NCI-H1105 (cell line): ENCODE data around the gene RPLP2.

Source experiments
- DNase-seq: peaks from one replicate; lab custom pipeline; 2025; lab: John Stamatoyannopoulos, UW

Gene RPLP2

DNA sequence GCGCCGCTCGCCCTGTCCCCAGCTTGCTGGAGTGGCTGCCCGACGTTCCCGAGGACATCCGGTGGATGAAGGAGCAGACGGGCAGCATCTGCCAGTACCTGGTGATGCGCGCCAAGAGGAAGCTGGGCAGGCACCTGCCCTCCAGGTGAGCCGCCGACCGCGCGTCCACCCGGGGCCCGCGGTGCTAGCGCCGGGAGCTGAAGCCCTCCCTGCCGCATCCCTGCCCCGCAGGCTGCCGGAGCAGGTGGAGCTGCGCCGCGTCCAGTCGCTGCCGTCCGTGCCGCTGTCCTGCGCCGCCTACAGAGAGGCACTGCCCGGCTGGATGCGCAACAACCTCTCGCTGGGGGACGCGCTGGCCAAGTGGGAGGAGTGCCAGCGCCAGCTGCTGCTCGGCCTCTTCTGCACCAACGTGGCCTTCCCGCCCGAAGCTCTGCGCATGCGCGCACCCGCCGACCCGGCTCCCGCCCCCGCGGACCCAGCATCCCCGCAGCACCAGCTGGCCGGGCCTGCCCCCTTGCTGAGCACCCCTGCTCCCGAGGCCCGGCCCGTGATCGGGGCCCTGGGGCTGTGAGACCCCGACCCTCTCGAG, 14.6 kb downstream of the RPLP2 start:
- peak; percentile 87 for DNase-seq

DNA sequence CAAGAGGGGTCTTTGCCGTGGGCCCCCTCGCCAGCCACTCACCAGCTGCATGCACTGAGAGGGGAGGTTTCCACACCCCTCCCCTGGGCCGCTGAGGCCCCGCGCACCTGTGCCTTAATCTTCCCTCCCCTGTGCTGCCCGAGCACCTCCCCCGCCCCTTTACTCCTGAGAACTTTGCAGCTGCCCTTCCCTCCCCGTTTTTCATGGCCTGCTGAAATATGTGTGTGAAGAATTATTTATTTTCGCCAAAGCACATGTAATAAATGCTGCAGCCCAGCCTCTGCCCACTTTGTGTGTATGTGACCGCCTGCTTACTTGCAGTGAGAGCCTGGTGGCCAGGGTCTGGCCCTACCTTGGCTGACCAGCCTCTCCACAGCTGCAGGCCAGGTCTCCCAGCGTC, 15.2 kb downstream of the RPLP2 start:
- DNase-seq, result peak; percentile 70

GRCh38 chr11:825366-826226, 15.8 kb downstream of the RPLP2 start:
- DNase-seq, result no peak

DNA sequence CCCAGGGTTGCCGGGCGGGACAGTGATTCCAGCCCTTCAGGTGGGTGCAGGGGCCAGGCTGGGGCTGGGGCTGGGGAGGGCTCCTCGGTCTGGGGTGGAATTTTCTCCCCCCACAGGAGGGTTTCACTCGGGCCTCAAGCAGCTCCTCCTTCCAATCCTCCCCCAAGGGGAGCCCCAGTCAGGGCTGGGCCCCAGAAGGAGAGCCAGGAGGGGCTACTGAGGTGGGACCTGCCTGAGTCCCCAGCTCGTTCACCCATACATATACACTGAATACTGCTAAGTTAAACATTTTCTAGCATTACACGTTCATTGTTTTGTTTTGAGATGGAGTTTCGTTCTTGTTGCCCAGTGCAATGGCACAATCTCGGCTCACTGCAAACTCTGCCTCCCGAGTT, 16.5 kb downstream of the RPLP2 start:
- DNase-seq, result no peak

GRCh38 chr11:826836-827145, 17.0 kb downstream of the RPLP2 start:
- no peak for DNase-seq

GRCh38 chr11:827146-827896, 17.6 kb downstream of the RPLP2 start:
- no peak for DNase-seq

DNA sequence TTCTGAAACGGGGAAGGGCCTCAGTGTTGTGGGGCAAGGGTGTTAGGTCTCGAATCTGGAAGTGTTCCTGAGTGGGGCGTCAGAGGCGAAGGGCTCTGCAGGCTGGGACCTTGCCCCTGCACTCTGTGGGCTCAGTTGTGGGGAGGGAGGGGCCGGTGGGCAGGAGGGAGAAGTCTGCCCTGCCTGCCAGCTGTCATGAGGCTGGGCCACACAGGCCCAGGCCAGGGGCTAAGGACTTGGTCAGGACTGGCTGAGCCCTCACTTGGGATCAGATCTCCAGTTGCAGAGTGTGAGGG, 18.1 kb downstream of the RPLP2 start, which contains the start of gene CRACR2B:
CRACR2B (plus strand) TSS at position 23 of the 296 bp plus-strand sequence. CDS start 689 bp downstream, outside the sequence.
- no peak for DNase-seq

DNA sequence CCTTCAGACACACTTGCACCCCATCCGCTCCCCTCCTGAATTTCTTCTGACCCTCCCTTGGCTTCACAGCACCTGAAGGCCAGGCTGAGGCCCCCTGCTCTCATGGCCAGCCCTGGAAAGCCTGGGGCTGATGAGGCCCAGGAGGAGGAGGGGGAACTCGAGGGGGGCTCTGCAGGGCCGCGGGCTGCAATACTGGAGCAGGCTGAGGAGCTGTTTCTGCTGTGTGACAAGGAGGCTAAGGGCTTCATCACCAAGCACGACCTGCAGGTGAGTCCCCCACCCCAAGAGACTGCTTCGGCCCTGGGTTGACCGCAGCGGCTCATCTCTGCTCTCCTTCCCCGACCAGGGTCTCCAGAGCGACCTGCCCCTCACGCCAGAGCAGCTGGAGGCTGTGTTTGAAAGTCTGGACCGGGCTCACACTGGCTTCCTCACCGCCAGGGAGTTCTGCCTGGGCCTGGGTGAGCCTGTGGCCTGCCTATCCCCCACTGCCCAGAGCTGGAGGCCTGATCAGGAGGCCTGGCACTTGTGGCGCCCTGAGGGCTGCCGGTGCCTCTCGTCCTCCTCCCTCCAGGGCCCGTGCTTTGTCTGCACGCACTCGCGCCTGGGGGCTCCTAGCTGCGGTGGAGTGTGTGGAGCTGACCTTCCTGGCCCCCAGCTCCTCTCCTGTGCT, 18.9 kb downstream of the RPLP2 start:
- no peak for DNase-seq

DNA sequence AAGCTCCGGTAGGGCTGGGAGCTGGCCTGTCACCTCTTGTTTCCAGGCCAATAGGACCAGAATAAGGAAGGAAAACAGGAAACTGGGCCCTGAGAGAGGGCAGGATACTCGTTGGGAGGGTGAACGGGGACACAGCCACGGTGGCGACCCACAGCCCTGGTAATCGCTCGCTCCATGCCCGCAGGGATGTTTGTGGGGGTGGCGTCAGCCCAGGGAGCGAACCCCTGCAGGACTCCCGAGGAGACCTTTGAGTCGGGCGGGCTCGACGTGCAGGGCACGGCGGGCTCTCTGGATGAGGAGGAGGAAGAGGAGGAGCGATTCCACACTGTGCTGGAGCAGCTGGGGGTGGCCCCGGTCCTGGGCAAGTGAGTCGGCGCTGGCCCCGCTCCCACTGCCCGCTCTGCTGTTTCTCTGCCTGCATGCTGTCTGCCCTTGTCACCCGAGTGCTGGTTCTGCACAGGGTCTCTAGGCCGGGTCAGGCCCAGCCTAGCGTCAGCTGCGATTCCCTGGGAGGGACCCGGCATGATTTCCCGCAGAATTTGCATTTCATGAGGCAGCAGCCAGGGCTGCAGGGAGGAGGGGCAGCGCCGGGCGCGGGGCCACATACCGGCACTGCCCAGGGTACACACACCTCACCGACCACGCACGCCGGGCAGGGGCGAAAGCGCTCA, 19.5 kb downstream of the RPLP2 start:
- no peak for DNase-seq

DNA sequence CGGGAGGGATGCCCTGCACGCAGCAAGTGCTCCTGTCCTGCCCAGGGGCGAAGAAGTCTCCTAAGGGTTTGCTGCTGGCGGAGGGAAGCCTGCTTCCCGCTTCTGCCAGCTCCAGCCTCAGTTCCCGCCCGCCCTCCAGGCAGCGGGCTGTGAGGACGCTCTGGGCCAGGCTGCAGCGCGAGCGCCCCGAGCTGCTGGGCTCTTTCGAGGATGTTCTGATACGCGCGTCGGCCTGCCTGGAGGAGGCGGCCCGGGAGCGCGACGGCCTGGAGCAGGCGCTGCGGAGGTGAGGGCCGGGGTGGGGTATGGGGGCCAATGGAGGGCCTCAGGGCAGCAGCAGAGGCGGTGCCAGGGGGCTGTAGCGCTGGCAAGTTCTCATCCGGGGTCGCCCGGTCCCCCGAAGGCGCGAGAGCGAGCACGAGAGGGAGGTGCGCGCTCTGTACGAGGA, 20.1 kb downstream of the RPLP2 start:
- no peak for DNase-seq

GRCh38 chr11:830295-831117, 20.7 kb downstream of the RPLP2 start:
- peak; percentile 86 for DNase-seq

DNA sequence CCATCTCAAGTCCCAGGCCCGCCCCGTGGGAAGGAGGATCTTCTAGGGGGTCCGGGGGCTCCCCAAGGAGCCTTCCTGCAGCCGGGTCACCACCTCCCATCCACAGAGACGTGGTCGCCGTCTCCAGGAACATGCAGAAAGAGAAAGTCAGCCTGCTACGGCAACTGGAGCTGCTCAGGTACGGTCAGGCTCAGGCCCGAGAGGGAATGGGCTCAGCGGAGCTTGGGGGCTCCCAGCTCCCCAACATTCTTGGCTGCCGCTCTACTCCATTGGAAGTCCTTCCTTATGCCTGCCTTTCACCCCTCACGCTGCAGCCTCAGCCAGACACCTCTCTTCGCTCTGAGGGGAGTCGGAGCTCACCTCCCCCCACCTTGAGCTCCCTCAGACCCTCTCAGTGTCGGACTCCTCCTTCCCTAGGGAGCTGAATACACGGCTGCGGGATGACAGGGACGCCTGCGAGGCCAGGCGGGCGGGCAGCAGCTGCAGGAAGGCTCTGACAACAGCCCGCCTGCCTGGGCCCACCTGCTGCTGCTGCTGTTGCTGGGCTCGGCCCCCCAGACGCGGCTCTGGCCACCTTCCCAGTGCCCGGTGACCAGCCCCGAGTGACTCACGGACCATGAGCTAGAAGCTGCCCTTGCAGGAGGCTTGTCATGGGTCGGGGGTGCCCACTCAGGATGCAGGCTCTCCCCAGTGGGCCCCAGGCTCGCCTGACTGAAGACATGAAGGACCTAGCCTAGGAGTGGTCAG, 21.5 kb downstream of the RPLP2 start:
- no peak for DNase-seq

DNA sequence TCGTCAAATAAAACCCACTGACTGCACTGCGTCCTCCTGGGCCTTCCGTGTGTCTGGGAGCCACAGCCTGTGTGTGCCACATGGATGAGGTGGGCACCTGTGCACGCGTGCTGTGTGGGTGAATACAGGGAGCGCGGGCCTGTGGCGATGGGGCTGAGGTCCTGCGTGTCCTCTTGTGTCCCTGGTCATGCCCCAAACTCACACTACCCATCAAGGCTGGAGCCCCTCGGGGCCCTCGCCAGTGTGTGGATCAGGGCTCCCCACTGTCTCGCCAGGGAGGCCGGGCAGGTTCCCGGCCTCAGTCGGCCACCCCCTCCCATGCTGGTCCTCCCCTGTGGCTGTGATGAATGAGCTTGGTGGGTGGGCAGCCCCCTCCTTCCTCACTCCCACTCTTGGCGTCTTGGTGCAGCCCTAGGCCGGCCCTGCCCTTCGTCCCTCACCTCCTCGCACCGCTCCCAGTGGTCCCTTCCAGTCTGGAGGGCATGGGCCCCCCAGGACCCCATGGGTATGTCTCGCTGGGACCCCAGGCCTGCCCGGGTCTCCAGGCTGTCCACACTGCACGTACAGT, 22.3 kb downstream of the RPLP2 start:
- DNase-seq, result no peak

GRCh38 chr11:832529-833113, 22.9 kb downstream of the RPLP2 start, which contains the start of gene CD151:
Gene CD151 (plus strand): TSS chr11:832952. CDS start chr11:836070, 3,118 bp downstream.
- peak; percentile 46 for DNase-seq

- peak; percentile 27 for DNase-seq
Observed at GRCh38 chr11:833114-833791, 23.5 kb downstream of the RPLP2 start.

DNA sequence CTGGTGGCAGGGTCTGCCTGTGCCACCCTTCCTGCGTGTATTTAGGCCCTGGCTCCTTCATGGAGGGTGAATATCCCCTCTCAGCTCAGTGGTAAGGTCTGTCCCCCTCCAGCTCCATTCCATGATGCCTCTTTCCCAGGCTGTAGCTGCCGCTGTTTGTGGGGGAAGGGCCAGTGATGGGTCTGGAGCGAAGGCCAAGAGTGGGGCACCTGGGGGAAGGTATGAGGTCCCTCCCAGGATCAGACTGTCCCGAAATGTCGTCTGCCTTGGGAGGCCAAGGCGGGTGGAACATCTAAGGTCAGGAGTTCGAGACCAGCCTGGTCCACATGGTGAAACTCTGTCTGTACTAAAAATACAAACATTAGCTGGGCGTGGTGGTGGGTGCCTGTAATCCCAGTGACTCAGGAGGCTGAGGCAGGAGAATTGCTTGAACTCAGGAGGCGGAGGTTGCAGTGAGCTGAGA, 24.1 kb downstream of the RPLP2 start:
- DNase-seq, result no peak

DNA sequence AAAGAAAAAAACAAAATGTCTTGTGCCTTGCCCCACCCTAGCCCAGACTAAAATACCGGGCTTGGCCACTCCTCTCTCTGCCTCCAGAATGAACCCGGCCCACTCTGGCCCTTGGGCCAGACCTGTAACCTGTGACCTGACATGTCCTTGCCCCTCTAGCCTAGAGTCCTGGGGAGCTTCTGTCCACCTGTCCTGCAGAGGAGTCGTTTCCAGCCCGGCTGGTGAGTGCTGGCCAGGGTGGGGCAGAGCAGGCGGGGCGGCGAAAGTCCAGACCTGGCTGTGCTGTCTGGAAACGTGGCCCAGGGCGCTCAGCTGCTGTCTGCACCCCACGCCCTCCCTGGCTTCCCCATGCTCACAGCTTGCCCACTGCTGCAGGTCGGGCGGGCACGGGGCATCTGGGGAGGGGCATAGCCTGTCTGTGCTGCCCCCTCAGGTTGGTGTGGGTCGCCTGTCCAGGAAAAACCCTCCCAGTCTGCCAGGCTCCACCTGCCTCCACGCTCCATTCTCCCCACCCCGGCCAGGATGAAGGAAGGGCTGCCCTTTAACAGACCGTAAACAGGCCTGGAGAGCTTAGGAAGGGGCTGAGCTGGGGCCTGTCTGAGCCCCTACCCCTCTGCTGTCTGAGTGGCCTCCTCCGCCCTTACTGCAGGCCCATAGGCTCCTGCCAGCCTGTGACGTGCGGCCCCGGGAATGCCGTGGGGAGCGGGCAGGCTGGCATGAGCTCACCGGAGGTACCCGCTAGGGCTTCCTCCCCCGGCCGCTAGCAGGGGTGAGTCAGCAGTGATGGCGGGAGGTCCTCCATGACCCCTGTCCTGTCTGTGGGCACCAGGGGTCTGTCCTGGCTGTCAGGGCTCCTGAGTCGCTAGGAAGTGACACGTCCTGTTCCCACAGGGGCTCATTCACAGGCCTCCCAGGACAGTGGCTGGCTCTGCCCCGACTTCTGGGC, 24.9 kb downstream of the RPLP2 start:
- no peak for DNase-seq

DNA sequence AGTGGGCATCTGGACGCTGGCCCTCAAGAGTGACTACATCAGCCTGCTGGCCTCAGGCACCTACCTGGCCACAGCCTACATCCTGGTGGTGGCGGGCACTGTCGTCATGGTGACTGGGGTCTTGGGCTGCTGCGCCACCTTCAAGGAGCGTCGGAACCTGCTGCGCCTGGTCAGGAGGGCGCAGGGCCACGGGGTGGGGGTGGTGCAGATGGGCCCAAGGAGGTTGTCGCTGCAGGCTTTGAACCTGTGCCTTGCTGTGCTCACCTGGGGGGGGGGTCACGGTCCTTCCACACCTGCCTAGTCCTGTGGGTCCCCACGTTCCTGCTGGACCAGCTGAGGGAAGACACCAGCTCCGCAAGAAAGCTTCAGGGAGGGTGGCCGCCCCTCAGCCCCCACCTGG, 26.5 kb downstream of the RPLP2 start:
- DNase-seq, result no peak
